ENCODE measurements around the gene USP15. TPM values are rescaled to one million over a fixed set of nuclear protein-coding genes. Genes with fewer than 3 reads are reported as not detected.

Gene USP15
- total and polyA plus RNA-seq, 2 experiments from 2014 or later, result 20.6 to 42.4 TPM

DNA sequence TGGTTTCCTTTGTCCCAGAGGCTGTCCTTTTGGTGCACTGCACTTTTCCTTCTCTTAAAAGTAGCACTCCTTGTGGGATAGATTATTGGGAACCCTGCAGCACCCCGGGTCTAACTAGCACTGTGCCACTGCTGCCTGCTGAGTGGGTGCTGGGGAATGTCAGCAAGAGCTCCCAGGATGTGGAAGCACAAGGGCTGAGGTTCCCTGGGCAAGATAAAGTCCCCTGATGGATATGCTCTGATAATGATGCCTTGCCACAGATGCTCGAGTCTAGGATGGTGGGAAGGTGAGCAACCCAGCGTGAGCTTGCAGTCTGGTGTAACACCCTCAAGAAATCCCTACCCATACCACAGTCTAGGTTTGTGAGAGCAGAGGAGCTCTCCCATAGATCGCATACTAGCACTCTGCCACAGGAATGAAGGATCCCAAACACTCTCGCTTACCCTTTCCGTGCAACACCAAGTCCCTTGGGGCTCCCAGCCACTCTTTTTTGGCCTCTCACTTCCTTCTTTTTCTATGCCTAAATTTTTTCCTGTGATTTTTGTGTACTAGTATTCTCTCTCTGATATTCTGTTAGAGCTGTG is 32.6 kb downstream of the USP15 start:
- Histone ChIP-seq H3K27me3 (no peaks in the 10 kb centered on the region), H4K20me1 (ENCODE audit: insufficient read depth, poor library complexity, severe bottlenecking) (peaks cover 21% of the 10 kb centered on the region), H2AFZ (no peak overlapping the region), H3K36me3 (replicated peaks; ENCODE audit: insufficient read depth, low read depth) (no peaks in the 10 kb centered on the region), H3K4me3 (no peak overlapping the region), H3K9me2 (replicated peaks; ENCODE audit: insufficient read depth) (no peaks in the 10 kb centered on the region), H3K27ac (no peak overlapping the region), H3K79me2 (peaks cover 81% of the 10 kb centered on the region), H3K4me2 (no peak overlapping the region), H3K4me1 (ENCODE audit: insufficient read depth) (no peaks in the 10 kb centered on the region), H3K9me3 (ENCODE audit: low read depth) (peaks cover 6% of the 10 kb centered on the region)
- no peak for DNase-seq (ENCODE audit: low spot score)
- TF ChIP-seq EZH2phosphoT487 (IDR thresholded peaks at IDR 0.05; ENCODE audit: low read depth, severe bottlenecking, unreplicated experiment) (no peak), EZH2 (IDR thresholded peaks at IDR 0.05; ENCODE audit: borderline replicate concordance) (no peak)
- TF ChIP-seq, protein P1, sequence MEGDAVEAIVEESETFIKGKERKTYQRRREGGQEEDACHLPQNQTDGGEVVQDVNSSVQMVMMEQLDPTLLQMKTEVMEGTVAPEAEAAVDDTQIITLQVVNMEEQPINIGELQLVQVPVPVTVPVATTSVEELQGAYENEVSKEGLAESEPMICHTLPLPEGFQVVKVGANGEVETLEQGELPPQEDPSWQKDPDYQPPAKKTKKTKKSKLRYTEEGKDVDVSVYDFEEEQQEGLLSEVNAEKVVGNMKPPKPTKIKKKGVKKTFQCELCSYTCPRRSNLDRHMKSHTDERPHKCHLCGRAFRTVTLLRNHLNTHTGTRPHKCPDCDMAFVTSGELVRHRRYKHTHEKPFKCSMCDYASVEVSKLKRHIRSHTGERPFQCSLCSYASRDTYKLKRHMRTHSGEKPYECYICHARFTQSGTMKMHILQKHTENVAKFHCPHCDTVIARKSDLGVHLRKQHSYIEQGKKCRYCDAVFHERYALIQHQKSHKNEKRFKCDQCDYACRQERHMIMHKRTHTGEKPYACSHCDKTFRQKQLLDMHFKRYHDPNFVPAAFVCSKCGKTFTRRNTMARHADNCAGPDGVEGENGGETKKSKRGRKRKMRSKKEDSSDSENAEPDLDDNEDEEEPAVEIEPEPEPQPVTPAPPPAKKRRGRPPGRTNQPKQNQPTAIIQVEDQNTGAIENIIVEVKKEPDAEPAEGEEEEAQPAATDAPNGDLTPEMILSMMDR (IDR thresholded peaks at IDR 0.05; ENCODE audit: poor library complexity), result no peak
- WGBS (ENCODE audit: low lambda C conversion rate, missing lambda C conversion rate), result 92% methylated on average over 6 of the region's 6 CpGs

DNA sequence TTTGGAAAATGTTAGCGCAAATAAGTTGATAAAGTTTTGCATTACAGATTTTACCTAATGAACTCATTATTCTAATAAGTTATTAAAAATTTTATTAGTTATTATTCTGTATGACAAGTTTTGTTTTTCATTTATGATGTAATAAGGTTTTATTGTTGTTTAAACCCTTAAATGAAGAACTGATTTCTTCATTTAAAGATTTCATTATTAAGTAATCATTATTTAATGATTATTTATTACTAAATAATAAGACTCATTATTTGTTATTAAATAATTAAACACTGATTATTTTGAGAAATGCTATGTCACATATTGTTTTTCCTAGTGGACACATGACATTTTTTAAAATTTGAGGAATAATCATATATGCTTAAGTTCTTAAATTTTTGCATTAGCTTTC is 34.2 kb downstream of the USP15 start:
- Histone ChIP-seq H3K9me2 (replicated peaks; ENCODE audit: insufficient read depth) (no peaks in the 10 kb centered on the region), H3K4me2 (no peak overlapping the region), H3K27ac (no peak overlapping the region), H3K27me3 (no peaks in the 10 kb centered on the region), H3K4me1 (ENCODE audit: insufficient read depth) (no peaks in the 10 kb centered on the region), H3K36me3 (replicated peaks; ENCODE audit: insufficient read depth, low read depth) (no peaks in the 10 kb centered on the region), H4K20me1 (ENCODE audit: insufficient read depth, poor library complexity, severe bottlenecking) (peaks cover 20% of the 10 kb centered on the region), H3K79me2 (peaks cover 70% of the 10 kb centered on the region), H3K4me3 (no peak overlapping the region), H2AFZ (no peak overlapping the region), H3K9me3 (ENCODE audit: low read depth) (peaks cover 6% of the 10 kb centered on the region)
- TF ChIP-seq, protein P1 (IDR thresholded peaks at IDR 0.05; ENCODE audit: poor library complexity), result no peak
- no peak for TF ChIP-seq EZH2 (IDR thresholded peaks at IDR 0.05; ENCODE audit: borderline replicate concordance)
- no peak for TF ChIP-seq EZH2phosphoT487 (IDR thresholded peaks at IDR 0.05; ENCODE audit: low read depth, severe bottlenecking, unreplicated experiment)
- no peak for DNase-seq (ENCODE audit: low spot score)
- WGBS (ENCODE audit: low lambda C conversion rate, missing lambda C conversion rate), result 100% methylated on average over 1 of the region's 1 CpG

DNA sequence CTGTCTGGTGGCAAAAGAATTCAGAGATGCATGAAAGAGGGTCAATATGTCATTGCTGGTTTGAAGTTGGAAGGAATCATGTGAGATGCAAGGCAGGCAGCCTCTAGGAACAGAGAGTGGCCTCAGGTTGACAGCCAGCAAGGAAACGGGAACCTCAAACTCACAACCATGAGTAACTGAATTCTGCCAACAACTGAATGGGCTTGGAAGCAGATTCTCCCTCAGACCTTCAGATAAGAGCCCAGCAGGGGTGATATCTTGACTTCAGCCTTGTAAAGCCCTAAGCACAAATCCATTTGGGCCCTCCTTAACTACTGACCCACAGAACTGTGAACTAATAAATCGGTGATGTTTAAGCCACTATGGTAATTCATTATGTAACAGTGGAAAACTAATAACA is 35.8 kb downstream of the USP15 start:
- WGBS (ENCODE audit: low lambda C conversion rate, missing lambda C conversion rate), result 75% methylated on average over 2 of the region's 2 CpGs
- DNase-seq (ENCODE audit: low spot score), result no peak
- TF ChIP-seq EZH2phosphoT487 (IDR thresholded peaks at IDR 0.05; ENCODE audit: low read depth, severe bottlenecking, unreplicated experiment) (no peak), EZH2 (IDR thresholded peaks at IDR 0.05; ENCODE audit: borderline replicate concordance) (no peak)
- TF ChIP-seq, protein P1 (IDR thresholded peaks at IDR 0.05; ENCODE audit: poor library complexity), result no peak
- H3K79me2 ChIP-seq, result peaks cover 62% of the 10 kb centered on the region
- H3K4me1 ChIP-seq (ENCODE audit: insufficient read depth), result no peaks in the 10 kb centered on the region
- H3K27me3 ChIP-seq, result no peaks in the 10 kb centered on the region
- H3K4me3 ChIP-seq, result no peak overlapping the region
- H3K4me2 ChIP-seq, result no peak overlapping the region
- H3K36me3 ChIP-seq (replicated peaks; ENCODE audit: insufficient read depth, low read depth), result no peaks in the 10 kb centered on the region
- no peak overlapping the region for H3K27ac ChIP-seq
- peaks cover 2% of the 10 kb centered on the region for H3K9me3 ChIP-seq (ENCODE audit: low read depth)
- no peaks in the 10 kb centered on the region for H3K9me2 ChIP-seq (replicated peaks; ENCODE audit: insufficient read depth)
- H2AFZ ChIP-seq, result no peak overlapping the region
- peaks cover 20% of the 10 kb centered on the region for H4K20me1 ChIP-seq (ENCODE audit: insufficient read depth, poor library complexity, severe bottlenecking)
